Mesodermal cell (in vitro differentiated cells): ENCODE data around the gene ACYP1.

Experiments
- H3K27ac ChIP-seq: 2 replicates; pipeline ENCODE4 v1.7.0; 2013; ENCODE audit warnings: mild to moderate bottlenecking, low read depth, low read length, moderate library complexity; ENCODE audit not compliant: severe bottlenecking
- H3K36me3 ChIP-seq: 2 replicates; pipeline ENCODE4 v1.7.1; 2013; ENCODE audit warnings: mild to moderate bottlenecking, low read length, moderate library complexity; ENCODE audit not compliant: control insufficient read depth, insufficient read depth
- H3K4me1 ChIP-seq: one replicate; pipeline ENCODE4 v1.7.1; 2013; ENCODE audit warnings: mild to moderate bottlenecking, low read length; ENCODE audit not compliant: insufficient read depth, control insufficient read depth, poor library complexity, severe bottlenecking
- H3K4me3 ChIP-seq: 2 replicates; pipeline ENCODE4 v1.7.0; 2013; ENCODE audit warnings: low read length, control low read depth, mild to moderate bottlenecking; ENCODE audit not compliant: insufficient read depth, poor library complexity, severe bottlenecking; ENCODE audit errors: extremely low read depth
- H3K9me3 ChIP-seq: 2 replicates; pipeline ENCODE4 v1.7.1; 2013; ENCODE audit warnings: mild to moderate bottlenecking, low read length, moderate library complexity; ENCODE audit not compliant: control insufficient read depth
- WGBS, 2 experiments: methylation state at CpG; one replicate each; pipeline ENCODE4 v1.1.5; 2013; ENCODE audit warnings: missing lambda C conversion rate in 2 of 2; ENCODE audit not compliant: insufficient coverage in 2 of 2; 5-methylcytosine and 5-hydroxymethylcytosine counted together

Gene ACYP1

GRCh38 chr14:75050852-75051555 lies 12.8 kb downstream of the ACYP1 start, which contains the start of gene MLH3:
Gene MLH3 (minus strand): TSS chr14:75051467. CDS start chr14:75049655, 1,812 bp downstream.
- Histone ChIP-seq H3K36me3 (peaks cover 13% of the 10 kb centered on the region), H3K4me1 (no peaks in the 10 kb centered on the region), H3K27ac (peak within 1 kb of the TSS; percentile 50), H3K4me3 (peak within 1 kb of the TSS; percentile 51), H3K9me3 (no peaks in the 10 kb centered on the region)
- WGBS, 2 experiments, result 6 to 8% methylated on average over 42 to 56 of the region's 59 CpGs

GRCh38 chr14:75049731-75050201 lies 14.1 kb downstream of the ACYP1 start:
- H3K4me1 ChIP-seq, result no peaks in the 10 kb centered on the region
- H3K36me3 ChIP-seq, result peaks cover 13% of the 10 kb centered on the region
- H3K9me3 ChIP-seq, result no peaks in the 10 kb centered on the region
- no peak overlapping the region for H3K27ac ChIP-seq
- 87 to 90% methylated on average over 2 to 3 of the region's 3 CpGs for WGBS, 2 experiments
- H3K4me3 ChIP-seq, result no peak overlapping the region

- no peaks in the 10 kb centered on the region for H3K9me3 ChIP-seq
- peaks cover 13% of the 10 kb centered on the region for H3K36me3 ChIP-seq
- no peaks in the 10 kb centered on the region for H3K4me1 ChIP-seq
- WGBS, 2 experiments, result 93 to 97% methylated on average over 5 of the region's 5 CpGs
- H3K27ac ChIP-seq, result no peak overlapping the region
- H3K4me3 ChIP-seq, result no peak overlapping the region
Observed at GRCh38 chr14:75049136-75049535, 14.7 kb downstream of the ACYP1 start.

DNA sequence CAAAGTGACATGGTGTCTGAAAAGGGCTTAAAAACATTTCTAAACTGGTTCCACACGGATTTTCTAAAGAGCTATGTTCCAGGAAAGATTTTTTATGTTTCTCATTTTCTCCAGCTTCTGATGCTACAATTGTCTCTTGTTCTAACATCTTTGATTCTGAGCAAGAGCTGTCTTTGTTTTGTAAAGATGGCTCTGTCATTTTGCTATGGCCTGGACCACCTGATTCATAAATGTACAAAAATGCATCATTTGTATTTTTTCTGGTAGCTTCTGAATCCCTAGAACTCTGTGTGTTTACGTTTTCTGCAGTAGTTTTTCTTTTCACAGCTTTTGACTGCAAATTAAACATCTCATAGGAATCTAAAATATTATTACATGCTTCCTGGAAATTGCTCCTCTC lies 15.7 kb downstream of the ACYP1 start:
- Histone ChIP-seq H3K27ac (no peak overlapping the region), H3K4me3 (no peak overlapping the region), H3K9me3 (no peaks in the 10 kb centered on the region), H3K4me1 (no peaks in the 10 kb centered on the region), H3K36me3 (peaks cover 17% of the 10 kb centered on the region)
- WGBS, 2 experiments, result 100% methylated on average over 1 of the region's 2 CpGs; no CpG with 5 or more reads in 1 of the 2 experiments

DNA sequence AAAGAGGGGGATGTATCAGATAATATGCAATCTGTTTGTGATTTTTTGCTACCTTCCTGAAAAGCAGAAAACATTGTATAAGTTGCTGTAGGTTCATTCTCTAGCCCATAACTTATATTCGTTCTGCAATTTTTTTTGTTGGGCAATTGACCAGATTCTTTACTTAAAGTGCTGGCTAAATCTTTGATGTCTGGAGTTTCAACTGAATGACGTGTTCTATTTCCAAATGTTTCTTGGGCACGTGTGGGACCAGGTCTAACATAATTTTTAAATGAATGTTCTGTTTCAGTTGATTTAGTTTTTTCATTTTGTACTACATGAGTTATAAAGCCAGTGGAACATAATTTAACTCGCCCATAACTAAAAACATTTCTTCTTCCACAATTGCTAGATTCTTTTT lies 16.3 kb downstream of the ACYP1 start:
- H3K36me3 ChIP-seq, result peaks cover 22% of the 10 kb centered on the region
- 93% methylated on average over 3 of the region's 4 CpGs; no CpG with 5 or more reads in 1 of the 2 experiments for WGBS, 2 experiments
- H3K9me3 ChIP-seq, result no peaks in the 10 kb centered on the region
- H3K27ac ChIP-seq, result no peak overlapping the region
- H3K4me3 ChIP-seq, result no peak overlapping the region
- H3K4me1 ChIP-seq, result no peaks in the 10 kb centered on the region

DNA sequence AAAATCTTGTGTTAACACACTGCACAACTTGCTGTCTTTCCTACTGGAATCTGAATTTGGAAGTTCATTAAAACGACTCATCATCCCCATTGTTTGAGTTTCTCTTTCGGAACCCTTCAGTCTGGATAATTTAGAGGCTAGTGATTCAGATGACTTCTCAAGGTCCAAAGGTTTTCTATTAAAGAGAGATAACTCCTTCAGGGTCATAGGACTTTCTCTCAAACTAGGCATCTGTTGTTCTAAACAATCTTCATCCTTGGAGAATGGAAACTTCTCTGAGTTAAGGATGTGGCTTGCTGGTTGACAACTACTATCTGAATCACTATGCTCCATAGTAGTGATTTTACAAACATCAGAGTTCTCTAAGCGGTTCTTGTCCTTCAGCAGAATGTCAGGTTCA lies 16.9 kb downstream of the ACYP1 start:
- Histone ChIP-seq H3K36me3 (peaks cover 22% of the 10 kb centered on the region), H3K9me3 (no peaks in the 10 kb centered on the region), H3K4me1 (no peaks in the 10 kb centered on the region), H3K27ac (no peak overlapping the region), H3K4me3 (no peak overlapping the region)
- WGBS, 2 experiments, result 100% methylated on average over 1 of the region's 3 CpGs

DNA sequence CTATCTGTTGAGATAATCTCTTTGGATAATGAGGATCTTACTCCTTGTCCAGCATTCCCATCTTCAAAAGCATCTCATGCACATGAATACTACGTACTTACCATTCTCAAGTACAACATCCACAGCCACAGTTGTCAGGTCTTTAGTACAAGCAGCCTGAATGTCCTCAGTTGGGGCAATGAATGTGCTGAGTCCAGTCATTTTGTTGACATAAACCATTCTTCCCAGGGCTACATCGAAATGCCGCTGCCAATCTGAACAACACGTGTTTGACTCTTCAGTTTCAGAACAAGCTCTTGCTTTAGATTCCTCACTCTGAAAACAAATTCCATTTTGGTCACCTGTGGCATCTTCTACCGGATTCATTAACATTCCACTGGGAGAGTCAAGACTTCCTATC lies 17.5 kb downstream of the ACYP1 start:
- 87 to 98% methylated on average over 5 of the region's 5 CpGs for WGBS, 2 experiments
- H3K27ac ChIP-seq, result no peak overlapping the region
- H3K9me3 ChIP-seq, result no peaks in the 10 kb centered on the region
- H3K4me3 ChIP-seq, result no peak overlapping the region
- no peaks in the 10 kb centered on the region for H3K4me1 ChIP-seq
- H3K36me3 ChIP-seq, result peaks cover 22% of the 10 kb centered on the region

DNA sequence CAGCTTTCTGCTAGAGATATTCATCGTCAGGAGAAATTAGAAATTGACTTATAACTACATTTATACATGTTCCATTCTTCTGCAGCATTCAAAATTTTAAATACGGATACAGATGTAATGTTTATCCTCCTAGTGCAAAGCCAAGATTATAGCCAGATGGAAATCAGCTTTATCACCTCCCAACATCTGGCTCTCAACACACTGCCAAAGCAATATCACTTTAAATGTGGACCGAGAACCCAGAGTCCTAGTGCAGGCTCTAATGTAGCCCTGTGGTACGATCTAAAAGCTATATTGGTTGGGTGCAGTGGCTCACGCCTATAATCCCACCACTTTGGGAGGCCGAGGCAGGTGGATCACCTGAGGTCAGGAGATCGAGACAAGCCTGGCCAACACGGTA lies 19.1 kb downstream of the ACYP1 start:
- no peaks in the 10 kb centered on the region for H3K9me3 ChIP-seq
- H3K36me3 ChIP-seq, result peaks cover 26% of the 10 kb centered on the region
- H3K27ac ChIP-seq, result no peak overlapping the region
- 91 to 97% methylated on average over 5 to 6 of the region's 8 CpGs for WGBS, 2 experiments
- no peaks in the 10 kb centered on the region for H3K4me1 ChIP-seq
- no peak overlapping the region for H3K4me3 ChIP-seq

GRCh38 chr14:75044322-75044721 lies 19.5 kb downstream of the ACYP1 start:
- no peak overlapping the region for H3K4me3 ChIP-seq
- no CpG with 5 or more reads among the region's 2 CpGs for WGBS, 2 experiments
- H3K4me1 ChIP-seq, result no peaks in the 10 kb centered on the region
- no peak overlapping the region for H3K27ac ChIP-seq
- no peaks in the 10 kb centered on the region for H3K9me3 ChIP-seq
- peaks cover 22% of the 10 kb centered on the region for H3K36me3 ChIP-seq

GRCh38 chr14:75042035-75042434 lies 21.8 kb downstream of the ACYP1 start:
- no peak overlapping the region for H3K27ac ChIP-seq
- H3K4me1 ChIP-seq, result no peaks in the 10 kb centered on the region
- H3K36me3 ChIP-seq, result peaks cover 17% of the 10 kb centered on the region
- 87 to 91% methylated on average over 3 of the region's 6 CpGs for WGBS, 2 experiments
- no peak overlapping the region for H3K4me3 ChIP-seq
- no peaks in the 10 kb centered on the region for H3K9me3 ChIP-seq

DNA sequence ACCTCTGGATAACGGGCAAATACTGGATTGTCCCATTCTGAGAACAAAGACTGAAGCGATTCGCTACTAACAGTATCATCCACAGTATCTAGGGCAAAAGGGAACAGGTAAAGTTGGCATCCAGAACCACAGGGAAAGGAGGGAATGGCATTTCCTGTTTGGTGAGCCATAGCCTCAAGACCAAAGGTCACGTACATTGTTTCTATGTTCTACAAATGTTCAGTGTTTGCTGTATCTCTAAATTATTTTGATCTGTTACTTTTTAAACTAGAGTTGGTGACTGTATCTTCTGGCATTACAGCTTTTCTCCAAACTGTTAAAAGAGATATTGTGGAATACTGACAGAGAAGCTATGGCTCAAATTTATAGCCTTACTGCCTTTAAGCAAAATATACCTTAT lies 22.2 kb downstream of the ACYP1 start:
- Histone ChIP-seq H3K9me3 (no peaks in the 10 kb centered on the region), H3K4me3 (no peak overlapping the region), H3K36me3 (peaks cover 21% of the 10 kb centered on the region), H3K4me1 (no peaks in the 10 kb centered on the region), H3K27ac (no peak overlapping the region)
- WGBS, 2 experiments, result 94% methylated on average over 3 of the region's 4 CpGs; no CpG with 5 or more reads in 1 of the 2 experiments
